Karpas-422 (cell line): ENCODE results near the gene FNIP1. TPM values are rescaled to one million over a fixed set of nuclear protein-coding genes. Genes with fewer than 3 reads are reported as not detected.

Experiments used
- DNase-seq: peaks from one replicate; pipeline ENCODE4 v3.0.0-alpha.2; 2015
- H2AFZ ChIP-seq: fragments of 200-600 bp; sonication (generic); 2 replicates; pipeline ENCODE4 v1.6.1; 2014; ENCODE audit warnings: antibody characterized with exemption, low read length, mixed read lengths
- H3K27ac ChIP-seq: fragments of 200-600 bp; sonication (generic); 2 replicates; pipeline ENCODE4 v1.5.1; 2014; ENCODE audit warnings: mild to moderate bottlenecking, low read length, moderate library complexity
- H3K27me3 ChIP-seq: fragments of 200-600 bp; sonication (generic); 2 replicates; pipeline ENCODE4 v1.6.1; 2014; ENCODE audit warnings: low read length, mixed read lengths
- H3K36me3 ChIP-seq: fragments of 200-600 bp; sonication (generic); 2 replicates; pipeline ENCODE4 v1.6.1; 2014; ENCODE audit warnings: low read length, mixed read lengths; ENCODE audit not compliant: insufficient read depth
- H3K4me1 ChIP-seq: fragments of 200-600 bp; sonication (generic); 2 replicates; pipeline ENCODE4 v1.6.1; 2014; ENCODE audit warnings: mild to moderate bottlenecking, low read length, mixed read lengths
- H3K4me2 ChIP-seq: fragments of 200-600 bp; sonication (generic); 2 replicates; pipeline ENCODE4 v1.6.1; 2014; ENCODE audit warnings: low read length, low read depth, mild to moderate bottlenecking; ENCODE audit not compliant: poor library complexity, severe bottlenecking
- H3K4me3 ChIP-seq: fragments of 200-600 bp; sonication (generic); 2 replicates; pipeline ENCODE4 v1.5.1; 2014; ENCODE audit warnings: mild to moderate bottlenecking, antibody characterized with exemption, low read length, mixed read lengths
- H3K79me2 ChIP-seq: fragments of 200-600 bp; sonication (generic); 2 replicates; pipeline ENCODE4 v1.6.1; 2014; ENCODE audit warnings: mild to moderate bottlenecking, low read length, mixed read lengths
- H3K9ac ChIP-seq: fragments of 200-600 bp; sonication (generic); 2 replicates; pipeline ENCODE4 v1.6.0; 2014; ENCODE audit warnings: low read length
- H3K9me2 ChIP-seq: fragments of 200-600 bp; sonication (generic), shearing (Covaris generic); replicated peaks from 2 replicates; pipeline ENCODE4 v1.6.0; 2014; ENCODE audit warnings: mild to moderate bottlenecking, low read length, moderate library complexity; ENCODE audit not compliant: insufficient read depth
- H3K9me3 ChIP-seq: fragments of 300-700, 200-600 bp; sonication (generic); 2 replicates; pipeline ENCODE4 v1.6.1; 2014; ENCODE audit warnings: low read length, mixed read lengths
- H4K20me1 ChIP-seq: fragments of 200-600 bp; sonication (generic); 2 replicates; pipeline ENCODE4 v1.6.1; 2014; ENCODE audit warnings: mild to moderate bottlenecking, antibody characterized with exemption, low read length, low read depth; ENCODE audit not compliant: insufficient read depth
- total RNA-seq: library from RNA; depleted of rRNA; stranded (reverse); fragments of >200 nt; shearing (Covaris generic); gene quantifications from 2 replicates; pipeline ENCODE4 v1.2.3, GENCODE V29; 2014; ENCODE audit warnings: low replicate concordance

The FNIP1 gene
- total RNA-seq, 1 experiment from 2014 or later = 56.2 TPM

DNA sequence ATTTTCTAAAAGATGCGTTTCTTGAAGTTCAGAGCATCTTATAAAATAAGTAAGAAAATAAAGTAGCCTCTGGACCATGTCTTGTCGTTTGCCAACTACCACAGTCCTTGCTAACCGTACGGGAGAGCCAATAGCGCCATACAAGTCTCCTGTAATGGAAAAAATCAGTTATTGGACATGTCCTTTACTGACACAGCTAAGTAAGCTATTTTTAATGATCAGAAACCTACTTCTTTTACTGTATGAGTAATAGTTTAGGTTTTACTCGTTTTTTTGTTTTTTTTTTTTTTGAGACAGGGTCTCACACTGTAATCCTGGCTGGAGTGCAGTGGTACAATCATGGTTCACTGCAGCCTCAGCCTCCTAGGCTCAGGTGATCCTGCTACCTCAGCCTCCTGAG lies 124.0 kb downstream of the FNIP1 start:
- DNase-seq = no peak
- Histone ChIP-seq H3K27me3 (no peaks in the 10 kb centered on the region), H3K9me3 (no peaks in the 10 kb centered on the region), H3K4me1 (peaks cover 3% of the 10 kb centered on the region), H3K79me2 (peaks cover 16% of the 10 kb centered on the region; the same call in 1 of the 2 replicates), H3K4me3 (no peak overlapping the region), H3K9me2 (no peaks in the 10 kb centered on the region), H2AFZ (no peak overlapping the region), H3K36me3 (peaks cover 36% of the 10 kb centered on the region), H3K27ac (no peak overlapping the region), H3K9ac (no peak overlapping the region), H4K20me1 (no peaks in the 10 kb centered on the region), H3K4me2 (no peak overlapping the region)

- Histone ChIP-seq H3K9ac (no peak overlapping the region), H3K9me2 (no peaks in the 10 kb centered on the region), H3K9me3 (no peaks in the 10 kb centered on the region), H3K4me1 (peaks cover 3% of the 10 kb centered on the region), H2AFZ (no peak overlapping the region), H3K36me3 (peaks cover 32% of the 10 kb centered on the region), H3K4me3 (no peak overlapping the region), H4K20me1 (no peaks in the 10 kb centered on the region), H3K4me2 (no peak overlapping the region), H3K27ac (no peak overlapping the region), H3K79me2 (peaks cover 21% of the 10 kb centered on the region), H3K27me3 (no peaks in the 10 kb centered on the region)
- no peak for DNase-seq
These were observed 124.7 kb downstream of the FNIP1 start for GRCh38 chr5:131671994-131672655.

DNA sequence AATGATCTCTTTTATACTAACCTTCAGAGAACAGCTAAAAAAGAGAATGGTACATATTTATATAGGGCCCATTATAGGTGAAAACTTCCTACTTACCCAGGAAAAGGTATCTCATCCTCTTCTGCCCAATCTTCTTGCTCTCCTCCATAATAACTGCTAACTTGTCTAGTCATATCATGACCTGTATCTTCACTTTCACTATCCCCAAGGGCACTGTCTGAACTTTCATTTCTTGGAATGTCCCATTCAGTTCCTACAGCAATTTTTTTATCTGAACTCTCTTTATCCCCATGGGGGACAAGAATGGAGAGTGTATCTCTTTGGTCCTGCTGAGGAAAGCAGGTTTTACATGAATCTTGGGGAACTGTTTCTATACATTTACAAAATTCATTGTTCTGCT lies 125.4 kb downstream of the FNIP1 start:
- Histone ChIP-seq H3K36me3 (peaks cover 27% of the 10 kb centered on the region), H3K4me3 (no peak overlapping the region)

GRCh38 chr5:131664929-131665328 lies 131.9 kb downstream of the FNIP1 start:
- Histone ChIP-seq H3K4me3 (no peak overlapping the region), H3K4me2 (no peak overlapping the region), H3K27me3 (no peaks in the 10 kb centered on the region), H3K4me1 (no peaks in the 10 kb centered on the region), H3K27ac (no peak overlapping the region), H3K9ac (no peak overlapping the region), H3K9me2 (no peaks in the 10 kb centered on the region), H3K36me3 (peaks cover 25% of the 10 kb centered on the region; the same call in 1 of the 2 replicates), H3K9me3 (no peaks in the 10 kb centered on the region), H2AFZ (no peak overlapping the region), H3K79me2 (peaks cover 20% of the 10 kb centered on the region), H4K20me1 (no peaks in the 10 kb centered on the region)
- no peak for DNase-seq

More for the DNA sequence above, 125.4 kb downstream of the FNIP1 start:
- H2AFZ ChIP-seq = no peak overlapping the region
- no peak overlapping the region for H3K27ac ChIP-seq
- no peaks in the 10 kb centered on the region for H3K9me2 ChIP-seq
- no peak overlapping the region for H3K4me2 ChIP-seq
- peaks cover 3% of the 10 kb centered on the region for H3K4me1 ChIP-seq
- H4K20me1 ChIP-seq = no peaks in the 10 kb centered on the region
- H3K9ac ChIP-seq = no peak overlapping the region
- H3K9me3 ChIP-seq = no peaks in the 10 kb centered on the region
- DNase-seq = no peak
- H3K27me3 ChIP-seq = no peaks in the 10 kb centered on the region
- peaks cover 24% of the 10 kb centered on the region for H3K79me2 ChIP-seq

DNA sequence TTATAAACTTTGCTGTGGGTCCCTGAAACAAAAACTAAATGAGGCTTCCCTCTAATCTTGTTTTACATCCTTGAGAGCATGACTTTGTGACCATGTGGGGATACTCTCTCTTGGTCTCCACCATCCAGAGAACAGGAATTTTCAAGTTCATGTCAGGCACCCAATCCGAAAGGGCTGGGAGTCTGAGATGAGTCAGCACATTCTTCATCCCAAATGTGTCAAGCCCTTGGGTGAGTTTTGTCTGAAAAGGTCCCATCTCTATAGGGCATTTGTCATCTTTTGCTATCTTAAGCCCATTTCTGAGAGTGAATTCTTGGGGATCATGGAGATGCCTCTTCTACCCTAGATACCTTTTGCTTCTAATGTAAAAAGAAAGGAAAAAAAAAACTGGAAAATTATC lies 134.9 kb downstream of the FNIP1 start:
- H3K27ac ChIP-seq = 0 out of 2 replicates have a peak overlapping the region, but pooled peaks have one; percentile 3

DNA sequence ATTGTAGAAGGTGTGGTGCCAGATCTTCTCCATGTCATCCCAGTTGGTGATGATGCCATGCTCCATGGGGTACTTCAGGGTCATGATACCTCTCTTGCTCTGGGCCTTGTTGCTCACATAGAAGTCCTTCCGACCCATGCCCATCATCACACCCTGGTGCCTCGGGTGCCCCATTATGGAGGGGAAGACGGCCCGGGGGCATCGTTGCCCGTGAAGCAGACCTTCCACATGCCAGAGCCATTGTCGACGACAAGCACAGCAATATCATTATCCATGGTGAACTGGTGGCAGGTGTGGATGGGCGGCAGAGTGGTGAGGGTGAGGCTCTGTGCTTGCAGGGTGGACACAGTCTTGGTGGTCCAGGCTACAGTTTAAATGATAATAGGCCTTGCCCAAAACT lies 137.0 kb downstream of the FNIP1 start:
- H3K4me1 ChIP-seq = no peaks in the 10 kb centered on the region
- no peaks in the 10 kb centered on the region for H4K20me1 ChIP-seq
- peaks cover 18% of the 10 kb centered on the region for H3K36me3 ChIP-seq
- H3K9me3 ChIP-seq = no peaks in the 10 kb centered on the region
- no peak for DNase-seq
- H3K27me3 ChIP-seq = no peaks in the 10 kb centered on the region
- no peak overlapping the region for H2AFZ ChIP-seq
- peaks cover 11% of the 10 kb centered on the region for H3K79me2 ChIP-seq
- H3K4me3 ChIP-seq = no peak overlapping the region
- H3K4me2 ChIP-seq = no peak overlapping the region
- no peak overlapping the region for H3K9ac ChIP-seq
- no peak overlapping the region for H3K27ac ChIP-seq
- H3K9me2 ChIP-seq = no peaks in the 10 kb centered on the region

More for the DNA sequence above, 134.9 kb downstream of the FNIP1 start:
- no peaks in the 10 kb centered on the region for H3K9me2 ChIP-seq
- no peak overlapping the region for H3K9ac ChIP-seq
- no peaks in the 10 kb centered on the region for H3K9me3 ChIP-seq
- H3K4me2 ChIP-seq = no peak overlapping the region
- no peak for DNase-seq
- peaks cover 18% of the 10 kb centered on the region for H3K36me3 ChIP-seq
- no peak overlapping the region for H2AFZ ChIP-seq
- peaks cover 10% of the 10 kb centered on the region for H3K79me2 ChIP-seq
- H4K20me1 ChIP-seq = no peaks in the 10 kb centered on the region
- no peaks in the 10 kb centered on the region for H3K4me1 ChIP-seq
- no peak overlapping the region for H3K4me3 ChIP-seq
- H3K27me3 ChIP-seq = no peaks in the 10 kb centered on the region

DNA sequence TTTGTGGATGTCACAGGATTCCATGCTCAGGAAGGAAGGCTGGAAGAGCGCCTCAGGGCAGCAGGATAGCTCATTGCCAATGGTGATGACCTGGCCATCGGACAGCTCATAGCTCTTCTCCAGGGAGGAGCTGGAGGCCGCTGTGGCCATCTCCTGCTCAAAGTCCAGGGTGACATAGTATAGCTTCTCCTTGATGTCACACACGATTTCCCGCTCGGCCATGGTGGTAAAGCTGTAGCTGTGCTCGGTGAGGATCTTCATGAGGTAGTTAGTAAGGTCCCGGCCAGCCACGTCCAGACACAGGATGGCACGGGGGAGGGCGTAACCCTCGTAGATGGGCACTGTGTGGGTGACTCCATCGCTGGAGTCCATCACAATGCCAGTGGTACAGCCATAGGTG lies 137.5 kb downstream of the FNIP1 start:
- H3K9ac ChIP-seq = no peak overlapping the region
- H4K20me1 ChIP-seq = no peaks in the 10 kb centered on the region
- peaks cover 15% of the 10 kb centered on the region for H3K79me2 ChIP-seq
- H3K27ac ChIP-seq = no peak overlapping the region
- no peaks in the 10 kb centered on the region for H3K9me3 ChIP-seq
- no peak overlapping the region for H3K4me2 ChIP-seq
- DNase-seq = no peak
- H3K27me3 ChIP-seq = no peaks in the 10 kb centered on the region
- H2AFZ ChIP-seq = no peak overlapping the region
- peaks cover 18% of the 10 kb centered on the region for H3K36me3 ChIP-seq
- H3K4me1 ChIP-seq = no peaks in the 10 kb centered on the region
- no peaks in the 10 kb centered on the region for H3K9me2 ChIP-seq
- no peak overlapping the region for H3K4me3 ChIP-seq

GRCh38 chr5:131654776-131655175 lies 142.0 kb downstream of the FNIP1 start:
- Histone ChIP-seq H3K79me2 (peaks cover 27% of the 10 kb centered on the region), H3K27me3 (no peaks in the 10 kb centered on the region), H3K36me3 (peaks cover 29% of the 10 kb centered on the region), H2AFZ (no peak overlapping the region), H3K9me3 (no peaks in the 10 kb centered on the region; the same call in 1 of the 2 replicates), H3K9me2 (no peaks in the 10 kb centered on the region), H3K4me1 (peaks cover 5% of the 10 kb centered on the region), H3K9ac (no peak overlapping the region), H4K20me1 (no peaks in the 10 kb centered on the region), H3K4me3 (no peak overlapping the region), H3K27ac (no peak overlapping the region), H3K4me2 (no peak overlapping the region)
- no peak for DNase-seq
